ENCODE data around the gene NCOR2.

DNA sequence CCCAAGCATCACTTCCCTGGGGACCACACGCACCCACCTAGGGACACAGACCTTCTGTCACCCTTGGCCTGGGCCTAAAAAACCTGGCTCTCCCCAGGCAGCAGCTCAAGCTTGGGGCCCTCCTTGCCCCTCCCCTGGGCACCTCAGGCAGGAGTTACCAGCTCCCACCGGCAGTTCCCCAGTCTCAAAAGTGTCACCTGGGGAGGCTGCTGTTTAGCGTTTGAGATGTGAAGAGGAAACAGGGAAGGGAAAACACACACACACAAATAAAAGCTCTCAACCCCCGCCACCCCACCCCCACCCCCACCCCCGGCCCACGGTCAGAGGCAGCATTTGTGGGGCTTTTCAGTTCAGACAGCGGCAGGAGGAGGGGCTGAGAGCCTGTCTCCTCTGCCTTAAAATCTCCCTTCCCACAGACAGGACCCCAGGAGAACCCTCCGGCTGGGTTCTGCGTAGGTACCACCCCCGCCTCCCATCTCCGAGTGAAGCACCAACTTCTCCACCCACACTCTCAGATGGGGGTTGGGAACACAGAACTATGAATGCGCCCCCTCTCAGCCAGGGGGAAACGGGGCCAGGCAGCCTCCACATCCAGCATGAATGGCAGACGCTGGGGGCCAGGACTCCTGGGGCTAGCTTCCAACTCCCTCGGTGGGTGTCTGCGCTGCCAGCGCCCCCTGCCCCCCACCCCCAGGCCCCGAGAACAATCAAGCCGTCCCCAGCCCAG is 3.0 kb downstream of the NCOR2 start:
- TF ChIP-seq, protein P1, sequence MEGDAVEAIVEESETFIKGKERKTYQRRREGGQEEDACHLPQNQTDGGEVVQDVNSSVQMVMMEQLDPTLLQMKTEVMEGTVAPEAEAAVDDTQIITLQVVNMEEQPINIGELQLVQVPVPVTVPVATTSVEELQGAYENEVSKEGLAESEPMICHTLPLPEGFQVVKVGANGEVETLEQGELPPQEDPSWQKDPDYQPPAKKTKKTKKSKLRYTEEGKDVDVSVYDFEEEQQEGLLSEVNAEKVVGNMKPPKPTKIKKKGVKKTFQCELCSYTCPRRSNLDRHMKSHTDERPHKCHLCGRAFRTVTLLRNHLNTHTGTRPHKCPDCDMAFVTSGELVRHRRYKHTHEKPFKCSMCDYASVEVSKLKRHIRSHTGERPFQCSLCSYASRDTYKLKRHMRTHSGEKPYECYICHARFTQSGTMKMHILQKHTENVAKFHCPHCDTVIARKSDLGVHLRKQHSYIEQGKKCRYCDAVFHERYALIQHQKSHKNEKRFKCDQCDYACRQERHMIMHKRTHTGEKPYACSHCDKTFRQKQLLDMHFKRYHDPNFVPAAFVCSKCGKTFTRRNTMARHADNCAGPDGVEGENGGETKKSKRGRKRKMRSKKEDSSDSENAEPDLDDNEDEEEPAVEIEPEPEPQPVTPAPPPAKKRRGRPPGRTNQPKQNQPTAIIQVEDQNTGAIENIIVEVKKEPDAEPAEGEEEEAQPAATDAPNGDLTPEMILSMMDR (IDR thresholded peaks at IDR 0.05) = no peak
- no peak for TF ChIP-seq POLR2A (IDR thresholded peaks at IDR 0.05)
